NOMO-1 (cell line): ENCODE data around the gene CNTNAP2.

Source experiments
- DNase-seq, 2 experiments: peaks; one replicate each; lab custom pipeline; 2025; ENCODE audit not compliant: unreplicated experiment in 2 of 2; lab: John Stamatoyannopoulos, UW

Gene CNTNAP2

GRCh38 chr7:146544748-146545147 is 428.1 kb downstream of the CNTNAP2 start:
- DNase-seq, result no peak

- DNase-seq, result no peak
These were observed 432.2 kb downstream of the CNTNAP2 start for GRCh38 chr7:146548816-146549215.

GRCh38 chr7:146554556-146554955 is 438.0 kb downstream of the CNTNAP2 start:
- DNase-seq, result no peak

GRCh38 chr7:146557971-146558469 is 441.4 kb downstream of the CNTNAP2 start:
- no peak for DNase-seq

GRCh38 chr7:146565872-146566271 is 449.3 kb downstream of the CNTNAP2 start:
- DNase-seq, result no peak

DNA sequence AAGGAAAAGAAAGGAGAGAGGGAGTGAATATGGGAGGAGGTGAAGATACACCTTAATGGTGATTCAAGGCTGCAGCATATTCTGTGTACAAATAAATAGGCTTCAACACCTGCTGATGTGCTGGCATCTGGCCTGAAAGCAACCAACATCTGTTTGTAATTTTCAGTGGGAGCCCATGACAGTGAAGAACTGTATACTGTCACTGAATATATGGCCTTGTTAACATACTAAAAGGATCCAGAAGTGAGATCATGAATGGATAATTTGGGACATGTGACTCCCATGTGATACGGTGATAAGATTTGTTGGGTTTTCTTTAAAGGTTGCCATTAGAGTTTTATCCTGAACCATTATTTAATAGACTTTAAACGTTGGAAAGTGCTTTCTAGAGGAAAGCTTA is 459.3 kb downstream of the CNTNAP2 start:
- no peak for DNase-seq

DNA sequence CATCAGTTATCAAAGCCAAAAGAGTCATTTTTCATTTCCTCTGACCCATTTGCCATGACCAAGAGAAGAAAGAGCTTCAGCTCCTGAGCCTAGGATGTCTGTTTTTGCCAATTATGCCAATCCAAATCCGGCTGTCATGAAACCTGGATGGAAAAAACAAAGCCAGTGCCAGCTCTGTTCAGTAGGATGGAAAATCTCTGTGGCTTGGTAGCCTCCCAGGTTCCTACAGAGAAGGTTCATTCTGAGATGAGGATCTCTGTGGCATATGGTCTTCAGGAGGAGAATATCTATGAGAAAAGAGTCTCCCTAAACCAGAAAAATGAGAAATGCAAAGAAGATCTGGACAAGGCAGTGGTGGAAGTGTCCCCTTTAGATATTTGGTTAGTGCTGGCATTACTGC is 475.4 kb downstream of the CNTNAP2 start:
- no peak for DNase-seq

- DNase-seq, result no peak
These were observed 490.0 kb downstream of the CNTNAP2 start for GRCh38 chr7:146606628-146607027.

GRCh38 chr7:146619641-146620040 is 503.0 kb downstream of the CNTNAP2 start:
- no peak for DNase-seq

DNA sequence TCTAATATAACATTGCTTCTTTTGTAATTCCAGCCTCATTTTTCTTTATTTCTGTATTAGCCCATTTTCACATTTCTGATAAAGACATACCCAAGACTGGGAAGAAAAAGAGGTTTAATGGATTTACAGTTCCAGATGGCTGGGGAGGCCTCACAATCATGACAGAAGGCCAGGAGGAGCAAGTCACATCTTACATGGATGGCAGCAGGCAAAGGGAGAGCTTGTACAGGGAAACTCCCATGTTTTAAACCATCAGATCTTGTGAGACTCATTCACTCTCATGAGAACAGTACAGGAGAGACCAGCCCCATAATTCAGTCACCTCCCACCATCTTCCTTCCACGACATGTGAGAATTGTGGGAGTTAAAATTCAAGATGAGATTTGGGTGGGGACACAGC is 510.3 kb downstream of the CNTNAP2 start:
- DNase-seq, result no peak

DNA sequence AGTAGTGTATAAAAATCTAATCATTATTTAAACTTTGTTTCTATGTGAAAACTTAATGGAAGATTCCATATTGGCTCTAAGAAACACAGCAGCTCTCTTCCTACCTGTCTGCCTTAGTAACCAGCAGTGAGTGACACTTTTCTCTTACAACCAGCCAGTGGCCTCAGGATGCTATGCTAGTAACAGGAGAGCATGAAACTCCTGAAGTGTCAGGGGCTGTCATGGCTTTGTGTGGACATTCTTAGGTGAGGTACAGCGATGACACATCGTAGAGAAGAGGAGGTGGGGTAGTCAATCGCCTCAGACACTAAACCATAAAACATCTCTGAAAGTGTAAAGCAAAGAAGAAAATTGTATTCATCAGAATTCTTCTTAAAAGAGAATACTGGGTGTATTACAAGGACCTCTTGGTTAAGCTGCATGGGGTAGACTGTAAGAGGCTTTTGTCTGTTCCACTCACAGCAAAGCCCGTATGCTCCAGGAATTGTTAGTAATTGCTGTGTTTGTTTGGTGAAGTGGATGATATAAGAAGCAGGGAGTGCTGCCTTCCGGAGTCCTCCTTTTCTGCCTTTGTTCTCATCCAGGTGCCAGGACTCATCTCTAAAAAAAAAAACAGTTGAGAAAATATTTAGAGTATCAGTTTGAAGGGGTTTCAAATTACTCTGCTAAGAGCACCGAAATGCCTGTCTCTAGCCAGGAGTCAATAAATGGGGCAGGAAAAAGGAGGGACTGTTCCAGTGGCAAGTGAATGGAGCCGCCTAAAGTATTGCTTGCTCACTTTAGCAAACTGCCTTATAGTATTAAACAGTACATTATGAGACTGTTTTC is 518.8 kb downstream of the CNTNAP2 start:
- no peak for DNase-seq

GRCh38 chr7:146636033-146636356 is 519.4 kb downstream of the CNTNAP2 start:
- no peak for DNase-seq

DNA sequence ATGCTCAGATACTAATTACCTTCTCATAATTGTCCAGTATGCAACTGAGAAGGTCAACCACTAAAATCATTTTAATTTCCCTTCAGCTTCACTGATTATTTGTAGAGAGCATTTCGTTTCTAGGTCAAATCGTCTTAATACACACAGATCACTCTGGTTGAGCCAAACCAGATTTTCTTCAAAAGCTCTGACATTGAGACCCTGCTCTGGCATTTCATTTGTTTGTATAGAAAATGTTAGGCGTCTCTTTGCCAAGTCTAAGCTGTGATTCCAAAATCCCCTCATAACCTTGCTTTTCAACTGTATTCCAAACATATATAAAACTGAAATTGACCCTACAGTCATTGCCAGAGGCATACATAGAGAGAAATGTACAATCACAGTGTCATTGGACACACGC is 520.0 kb downstream of the CNTNAP2 start:
- no peak for DNase-seq

- no peak for DNase-seq
These were observed 522.7 kb downstream of the CNTNAP2 start for GRCh38 chr7:146639291-146639690.

DNA sequence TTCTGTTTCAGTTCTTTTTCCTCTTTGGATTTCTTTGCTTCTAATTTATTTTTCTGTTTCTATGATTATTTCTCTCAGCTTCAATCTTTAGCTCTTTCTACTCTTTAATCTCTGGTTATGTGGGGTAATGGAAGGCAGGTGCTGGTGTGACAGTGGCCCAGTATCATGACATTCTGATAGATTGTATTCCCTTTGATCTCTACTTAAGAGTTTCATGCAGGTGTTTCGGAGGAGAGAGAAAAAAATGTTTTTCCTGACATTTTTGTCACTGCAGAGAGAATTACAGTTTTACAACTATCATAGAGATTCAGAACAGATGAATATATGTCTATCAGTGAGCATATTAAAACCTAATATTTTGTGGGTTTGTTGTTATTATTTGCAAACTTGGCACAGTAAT is 524.9 kb downstream of the CNTNAP2 start:
- DNase-seq, result no peak

GRCh38 chr7:146645383-146645976 is 528.9 kb downstream of the CNTNAP2 start:
- no peak for DNase-seq

DNA sequence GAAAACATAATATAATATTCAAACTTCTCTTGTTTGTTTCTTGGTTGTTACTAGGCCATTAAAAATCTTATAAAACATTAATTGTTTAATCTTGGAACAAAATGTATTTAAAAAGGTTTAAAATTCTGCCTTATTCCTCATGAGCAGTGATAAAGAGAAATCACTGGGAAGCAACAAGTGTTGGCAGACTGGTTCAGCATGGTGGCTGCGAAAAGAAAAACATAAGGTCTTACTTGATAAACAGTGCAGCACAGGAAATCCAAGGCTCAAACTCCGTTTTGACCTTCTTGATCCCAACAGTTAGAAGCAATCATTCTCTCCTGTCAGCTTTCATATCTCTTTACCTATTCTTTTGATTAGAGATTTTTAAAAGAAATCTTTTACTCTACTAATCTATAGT is 530.8 kb downstream of the CNTNAP2 start:
- no peak for DNase-seq

DNA sequence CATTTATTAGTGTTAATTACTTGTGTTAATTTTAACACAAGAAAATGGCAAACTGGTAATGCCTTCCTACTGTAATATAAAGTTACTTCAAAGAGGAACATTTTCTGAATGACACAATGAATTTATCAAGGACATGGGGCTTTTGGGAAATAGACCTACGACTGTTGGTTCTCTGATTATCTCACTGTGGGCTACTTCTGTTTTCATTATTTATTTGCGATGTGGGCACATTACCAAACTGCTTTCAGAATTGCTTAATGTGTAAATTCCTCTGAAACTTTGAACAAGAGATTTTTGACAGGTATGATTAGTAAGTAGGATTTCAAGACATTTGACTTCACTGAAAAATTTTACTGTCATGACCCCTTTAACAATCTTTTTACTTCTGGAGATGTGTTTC is 535.6 kb downstream of the CNTNAP2 start:
- peak; percentile 54 to 63 for DNase-seq

DNA sequence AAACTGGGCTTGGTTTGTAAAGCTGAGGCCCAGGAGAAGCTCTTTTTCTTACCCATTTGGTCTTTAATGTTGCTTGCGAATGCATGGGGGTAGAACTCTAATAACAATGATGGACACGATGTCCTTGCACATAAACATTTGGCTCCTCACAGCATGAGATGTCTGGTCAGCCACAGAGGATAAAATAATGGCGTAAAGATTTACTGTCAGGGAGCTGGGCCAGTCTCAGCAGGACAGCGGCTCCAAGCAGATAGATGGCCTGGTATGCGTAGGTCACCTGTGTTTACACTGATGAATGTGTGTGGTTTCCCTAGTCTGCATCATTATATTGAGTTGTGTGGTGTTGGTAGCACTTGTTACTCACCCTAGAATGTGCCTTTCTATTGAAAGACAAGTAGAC is 537.4 kb downstream of the CNTNAP2 start:
- no peak for DNase-seq

- DNase-seq, result peak; percentile 31 to 66
These were observed 539.6 kb downstream of the CNTNAP2 start for GRCh38 chr7:146655928-146656797.

- no peak for DNase-seq
These were observed 540.4 kb downstream of the CNTNAP2 start for GRCh38 chr7:146656988-146657387.
